ENCODE measurements around the gene TFAP2C.

The TFAP2C gene

DNA sequence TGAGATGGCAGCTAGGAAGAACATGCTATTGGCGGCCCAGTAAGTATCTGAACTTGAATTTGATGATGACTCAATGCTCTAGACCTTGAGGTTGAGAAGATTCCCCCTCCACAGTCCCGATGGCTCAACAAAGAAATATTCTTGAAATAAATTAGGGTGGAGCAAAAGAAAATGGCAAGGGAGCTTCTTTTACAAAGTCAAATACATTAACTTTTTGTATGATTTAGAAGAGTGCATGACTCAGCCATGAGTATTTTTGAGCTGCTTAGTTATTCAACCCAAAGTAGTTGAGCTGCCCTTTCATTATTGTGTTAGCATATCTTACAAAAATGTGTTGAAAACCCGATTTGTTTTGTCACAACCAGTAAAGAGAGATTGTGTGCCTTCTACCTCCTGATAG is 7.6 kb downstream of the TFAP2C start:
- no peak for TF ChIP-seq FOXP2 (optimal IDR thresholded peaks at IDR 0.05; ENCODE audit: borderline replicate concordance, extremely low read depth, extremely low read length, insufficient read depth)

DNA sequence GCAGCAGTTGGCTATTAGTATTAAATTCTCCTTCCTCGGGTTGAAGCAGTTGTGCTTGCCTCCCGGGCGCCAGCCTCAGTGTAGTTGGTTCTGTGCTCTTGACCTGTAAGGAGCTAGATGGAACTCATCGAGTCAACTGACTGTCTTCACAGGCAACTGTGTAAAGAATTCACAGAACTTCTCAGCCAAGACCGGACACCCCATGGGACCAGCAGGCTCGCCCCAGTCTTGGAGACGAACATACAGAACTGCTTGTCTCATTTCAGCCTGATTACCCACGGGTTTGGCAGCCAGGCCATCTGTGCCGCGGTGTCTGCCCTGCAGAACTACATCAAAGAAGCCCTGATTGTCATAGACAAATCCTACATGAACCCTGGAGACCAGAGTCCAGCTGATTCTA is 8.5 kb downstream of the TFAP2C start:
- TF ChIP-seq SIN3A (IDR thresholded peaks at IDR 0.05; ENCODE audit: borderline replicate concordance, insufficient read depth, low read length) (no peak), POLR2AphosphoS5 (IDR thresholded peaks at IDR 0.05; ENCODE audit: low read depth, low read length) (no peak), FOXP2 (optimal IDR thresholded peaks at IDR 0.05; ENCODE audit: borderline replicate concordance, extremely low read depth, extremely low read length, insufficient read depth) (no peak), TAF1 (IDR thresholded peaks at IDR 0.05; ENCODE audit: borderline replicate concordance, insufficient read depth, low read length) (no peak)
- TF ChIP-seq, protein P1, sequence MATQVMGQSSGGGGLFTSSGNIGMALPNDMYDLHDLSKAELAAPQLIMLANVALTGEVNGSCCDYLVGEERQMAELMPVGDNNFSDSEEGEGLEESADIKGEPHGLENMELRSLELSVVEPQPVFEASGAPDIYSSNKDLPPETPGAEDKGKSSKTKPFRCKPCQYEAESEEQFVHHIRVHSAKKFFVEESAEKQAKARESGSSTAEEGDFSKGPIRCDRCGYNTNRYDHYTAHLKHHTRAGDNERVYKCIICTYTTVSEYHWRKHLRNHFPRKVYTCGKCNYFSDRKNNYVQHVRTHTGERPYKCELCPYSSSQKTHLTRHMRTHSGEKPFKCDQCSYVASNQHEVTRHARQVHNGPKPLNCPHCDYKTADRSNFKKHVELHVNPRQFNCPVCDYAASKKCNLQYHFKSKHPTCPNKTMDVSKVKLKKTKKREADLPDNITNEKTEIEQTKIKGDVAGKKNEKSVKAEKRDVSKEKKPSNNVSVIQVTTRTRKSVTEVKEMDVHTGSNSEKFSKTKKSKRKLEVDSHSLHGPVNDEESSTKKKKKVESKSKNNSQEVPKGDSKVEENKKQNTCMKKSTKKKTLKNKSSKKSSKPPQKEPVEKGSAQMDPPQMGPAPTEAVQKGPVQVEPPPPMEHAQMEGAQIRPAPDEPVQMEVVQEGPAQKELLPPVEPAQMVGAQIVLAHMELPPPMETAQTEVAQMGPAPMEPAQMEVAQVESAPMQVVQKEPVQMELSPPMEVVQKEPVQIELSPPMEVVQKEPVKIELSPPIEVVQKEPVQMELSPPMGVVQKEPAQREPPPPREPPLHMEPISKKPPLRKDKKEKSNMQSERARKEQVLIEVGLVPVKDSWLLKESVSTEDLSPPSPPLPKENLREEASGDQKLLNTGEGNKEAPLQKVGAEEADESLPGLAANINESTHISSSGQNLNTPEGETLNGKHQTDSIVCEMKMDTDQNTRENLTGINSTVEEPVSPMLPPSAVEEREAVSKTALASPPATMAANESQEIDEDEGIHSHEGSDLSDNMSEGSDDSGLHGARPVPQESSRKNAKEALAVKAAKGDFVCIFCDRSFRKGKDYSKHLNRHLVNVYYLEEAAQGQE (IDR thresholded peaks at IDR 0.05; ENCODE audit: insufficient read depth in 1 of 2, low read depth in 2 of 2, low read length in 2 of 2) = no peak

- TF ChIP-seq SIN3A (IDR thresholded peaks at IDR 0.05; ENCODE audit: borderline replicate concordance, insufficient read depth, low read length) = no peak
- no peak for TF ChIP-seq TAF1 (IDR thresholded peaks at IDR 0.05; ENCODE audit: borderline replicate concordance, insufficient read depth, low read length)
- no peak for TF ChIP-seq FOXP2 (optimal IDR thresholded peaks at IDR 0.05; ENCODE audit: borderline replicate concordance, extremely low read depth, extremely low read length, insufficient read depth)
- TF ChIP-seq, protein P1 (IDR thresholded peaks at IDR 0.05; ENCODE audit: insufficient read depth in 1 of 2, low read depth in 2 of 2, low read length in 2 of 2) = no peak
- TF ChIP-seq POLR2AphosphoS5 (IDR thresholded peaks at IDR 0.05; ENCODE audit: low read depth, low read length) = no peak
Measured at GRCh38 chr20:56646599-56646998, 17.5 kb downstream of the TFAP2C start.

GRCh38 chr20:56653211-56653610 is 24.1 kb downstream of the TFAP2C start:
- TF ChIP-seq POLR2AphosphoS5 (IDR thresholded peaks at IDR 0.05; ENCODE audit: low read depth, low read length) (no peak), SIN3A (IDR thresholded peaks at IDR 0.05; ENCODE audit: borderline replicate concordance, insufficient read depth, low read length) (no peak), TAF1 (IDR thresholded peaks at IDR 0.05; ENCODE audit: borderline replicate concordance, insufficient read depth, low read length) (no peak), FOXP2 (optimal IDR thresholded peaks at IDR 0.05; ENCODE audit: borderline replicate concordance, extremely low read depth, extremely low read length, insufficient read depth) (no peak)
- TF ChIP-seq, protein P1 (IDR thresholded peaks at IDR 0.05; ENCODE audit: insufficient read depth in 1 of 2, low read depth in 2 of 2, low read length in 2 of 2) = no peak

DNA sequence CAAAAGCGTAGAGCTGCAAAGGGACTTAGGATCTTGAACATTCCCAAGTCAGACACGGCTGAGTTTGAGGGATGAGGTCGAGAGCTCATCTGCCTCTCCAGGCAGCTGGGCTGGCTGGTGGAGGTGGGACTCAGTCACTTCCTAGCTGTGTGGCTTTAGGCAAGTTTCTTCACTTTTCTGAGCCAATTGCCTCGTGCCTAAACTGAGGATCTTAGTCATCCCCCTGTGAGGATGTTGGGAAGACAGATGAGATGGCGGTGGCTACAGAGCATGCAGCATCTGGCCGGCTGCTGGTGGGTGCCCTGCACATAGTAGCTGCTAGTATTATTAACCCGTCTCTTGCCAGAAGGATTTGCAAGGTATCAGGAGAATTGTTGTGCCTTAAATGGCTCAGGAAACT is 27.5 kb downstream of the TFAP2C start:
- TF ChIP-seq, protein P1 (IDR thresholded peaks at IDR 0.05; ENCODE audit: insufficient read depth in 1 of 2, low read depth in 2 of 2, low read length in 2 of 2) = no peak
- TF ChIP-seq POLR2AphosphoS5 (IDR thresholded peaks at IDR 0.05; ENCODE audit: low read depth, low read length) (no peak), SIN3A (IDR thresholded peaks at IDR 0.05; ENCODE audit: borderline replicate concordance, insufficient read depth, low read length) (no peak), FOXP2 (optimal IDR thresholded peaks at IDR 0.05; ENCODE audit: borderline replicate concordance, extremely low read depth, extremely low read length, insufficient read depth) (no peak), TAF1 (IDR thresholded peaks at IDR 0.05; ENCODE audit: borderline replicate concordance, insufficient read depth, low read length) (no peak)

Data from PFSK-1 (cell line).